Measurements from ENCODE around the gene ADAMTSL1.

The ADAMTSL1 gene

DNA sequence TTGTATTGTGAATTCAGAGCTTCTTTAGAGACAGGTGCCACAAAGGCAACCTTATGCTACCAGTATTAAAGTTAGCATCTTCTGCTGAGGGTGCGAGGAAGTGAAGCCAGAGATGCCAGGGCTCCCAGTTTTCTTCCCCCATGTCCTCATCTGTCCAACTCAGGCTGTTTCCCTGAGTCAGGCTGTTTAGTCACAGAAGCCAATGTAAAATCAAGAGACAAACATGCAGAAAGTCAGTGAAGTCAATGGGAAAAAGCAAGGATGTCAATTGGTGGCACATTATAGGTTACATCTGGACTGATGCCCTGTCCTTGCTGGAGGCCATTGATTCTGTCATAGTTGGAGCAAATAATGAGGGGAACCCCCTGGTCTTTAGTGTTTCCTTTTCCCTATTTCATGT lies 390.6 kb downstream of the ADAMTSL1 start:
- DNase-seq: no peak
- no peaks in the 10 kb centered on the region for H4K20me1 ChIP-seq (ENCODE audit: insufficient read depth, low read length)
- H3K4me1 ChIP-seq (ENCODE audit: insufficient read depth, low read length): no peaks in the 10 kb centered on the region
- H3K4me3 ChIP-seq (ENCODE audit: low read depth in 1 of 2, low read length in 2 of 2): no peak overlapping the region
- no peaks in the 10 kb centered on the region for H3K79me2 ChIP-seq (ENCODE audit: insufficient read depth, low read length)
- no peak overlapping the region for H3K27ac ChIP-seq (ENCODE audit: low read length)
- no peaks in the 10 kb centered on the region for H3K27me3 ChIP-seq (ENCODE audit: insufficient read depth, low read length, poor library complexity)
- H3K36me3 ChIP-seq (ENCODE audit: insufficient read depth, low read length): no peaks in the 10 kb centered on the region
- TF ChIP-seq EZH2 (IDR thresholded peaks at IDR 0.05; ENCODE audit: borderline replicate concordance, low read depth, low read length, severe bottlenecking): no peak
- TF ChIP-seq, protein P1, sequence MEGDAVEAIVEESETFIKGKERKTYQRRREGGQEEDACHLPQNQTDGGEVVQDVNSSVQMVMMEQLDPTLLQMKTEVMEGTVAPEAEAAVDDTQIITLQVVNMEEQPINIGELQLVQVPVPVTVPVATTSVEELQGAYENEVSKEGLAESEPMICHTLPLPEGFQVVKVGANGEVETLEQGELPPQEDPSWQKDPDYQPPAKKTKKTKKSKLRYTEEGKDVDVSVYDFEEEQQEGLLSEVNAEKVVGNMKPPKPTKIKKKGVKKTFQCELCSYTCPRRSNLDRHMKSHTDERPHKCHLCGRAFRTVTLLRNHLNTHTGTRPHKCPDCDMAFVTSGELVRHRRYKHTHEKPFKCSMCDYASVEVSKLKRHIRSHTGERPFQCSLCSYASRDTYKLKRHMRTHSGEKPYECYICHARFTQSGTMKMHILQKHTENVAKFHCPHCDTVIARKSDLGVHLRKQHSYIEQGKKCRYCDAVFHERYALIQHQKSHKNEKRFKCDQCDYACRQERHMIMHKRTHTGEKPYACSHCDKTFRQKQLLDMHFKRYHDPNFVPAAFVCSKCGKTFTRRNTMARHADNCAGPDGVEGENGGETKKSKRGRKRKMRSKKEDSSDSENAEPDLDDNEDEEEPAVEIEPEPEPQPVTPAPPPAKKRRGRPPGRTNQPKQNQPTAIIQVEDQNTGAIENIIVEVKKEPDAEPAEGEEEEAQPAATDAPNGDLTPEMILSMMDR (IDR thresholded peaks at IDR 0.05; ENCODE audit: borderline replicate concordance, extremely low read depth, low read length, poor library complexity, severe bottlenecking): no peak
- no peak overlapping the region for H3K9ac ChIP-seq (ENCODE audit: low read depth, low read length)
- no peak overlapping the region for H3K4me2 ChIP-seq (ENCODE audit: insufficient read depth, low read length)
- no peaks in the 10 kb centered on the region for H3K9me3 ChIP-seq (ENCODE audit: insufficient read depth, low read length, severe bottlenecking)
- no peak overlapping the region for H2AFZ ChIP-seq (ENCODE audit: low read depth, low read length)
- no peak for ATAC-seq (ENCODE audit: insufficient read depth, low read depth)

GRCh38 chr9:18865542-18865941 lies 391.6 kb downstream of the ADAMTSL1 start:
- Histone ChIP-seq H3K27ac (ENCODE audit: low read length) (no peak overlapping the region), H3K36me3 (ENCODE audit: insufficient read depth, low read length) (no peaks in the 10 kb centered on the region), H3K27me3 (ENCODE audit: insufficient read depth, low read length, poor library complexity) (no peaks in the 10 kb centered on the region), H3K4me2 (ENCODE audit: insufficient read depth, low read length) (no peak overlapping the region), H2AFZ (ENCODE audit: low read depth, low read length) (no peak overlapping the region), H3K4me3 (ENCODE audit: low read depth in 1 of 2, low read length in 2 of 2) (no peak overlapping the region), H3K9me3 (ENCODE audit: insufficient read depth, low read length, severe bottlenecking) (no peaks in the 10 kb centered on the region), H4K20me1 (ENCODE audit: insufficient read depth, low read length) (no peaks in the 10 kb centered on the region), H3K9ac (ENCODE audit: low read depth, low read length) (no peak overlapping the region), H3K4me1 (ENCODE audit: insufficient read depth, low read length) (no peaks in the 10 kb centered on the region), H3K79me2 (ENCODE audit: insufficient read depth, low read length) (no peaks in the 10 kb centered on the region)
- TF ChIP-seq EZH2 (IDR thresholded peaks at IDR 0.05; ENCODE audit: borderline replicate concordance, low read depth, low read length, severe bottlenecking): no peak
- TF ChIP-seq, protein P1 (IDR thresholded peaks at IDR 0.05; ENCODE audit: borderline replicate concordance, extremely low read depth, low read length, poor library complexity, severe bottlenecking): no peak
- ATAC-seq (ENCODE audit: insufficient read depth, low read depth) (no peak), DNase-seq (no peak)

- Histone ChIP-seq H3K27ac (ENCODE audit: low read length) (no peak overlapping the region), H3K36me3 (ENCODE audit: insufficient read depth, low read length) (no peaks in the 10 kb centered on the region), H3K4me1 (ENCODE audit: insufficient read depth, low read length) (no peaks in the 10 kb centered on the region), H3K27me3 (ENCODE audit: insufficient read depth, low read length, poor library complexity) (no peaks in the 10 kb centered on the region), H3K79me2 (ENCODE audit: insufficient read depth, low read length) (no peaks in the 10 kb centered on the region), H3K9me3 (ENCODE audit: insufficient read depth, low read length, severe bottlenecking) (no peaks in the 10 kb centered on the region), H3K4me2 (ENCODE audit: insufficient read depth, low read length) (no peak overlapping the region), H3K9ac (ENCODE audit: low read depth, low read length) (no peak overlapping the region), H2AFZ (ENCODE audit: low read depth, low read length) (no peak overlapping the region), H3K4me3 (ENCODE audit: low read depth in 1 of 2, low read length in 2 of 2) (no peak overlapping the region), H4K20me1 (ENCODE audit: insufficient read depth, low read length) (no peaks in the 10 kb centered on the region)
- no peak for DNase-seq
- ATAC-seq (ENCODE audit: insufficient read depth, low read depth): no peak
- TF ChIP-seq, protein P1 (IDR thresholded peaks at IDR 0.05; ENCODE audit: borderline replicate concordance, extremely low read depth, low read length, poor library complexity, severe bottlenecking): no peak
- TF ChIP-seq EZH2 (IDR thresholded peaks at IDR 0.05; ENCODE audit: borderline replicate concordance, low read depth, low read length, severe bottlenecking): no peak
These were observed 392.3 kb downstream of the ADAMTSL1 start for GRCh38 chr9:18866121-18866831.

All from DND-41 (cell line).